ELF-1 (cell line): Measurements from ENCODE around the gene SH2D3A.
A peak's percentile ranks its signal among the peaks of the same experiment; 100 is the strongest.
"Not testable (repeated sequence)": the region's sequence is repeated elsewhere in the genome, so short reads cannot be mapped to it uniquely, and the experiment has no call there.

ENCODE experiments used
- DNase-seq: peaks from one replicate; pipeline ENCODE4 v3.0.0-alpha.2; 2016; ENCODE audit warnings: low read depth, low spot score

SH2D3A gene

DNA sequence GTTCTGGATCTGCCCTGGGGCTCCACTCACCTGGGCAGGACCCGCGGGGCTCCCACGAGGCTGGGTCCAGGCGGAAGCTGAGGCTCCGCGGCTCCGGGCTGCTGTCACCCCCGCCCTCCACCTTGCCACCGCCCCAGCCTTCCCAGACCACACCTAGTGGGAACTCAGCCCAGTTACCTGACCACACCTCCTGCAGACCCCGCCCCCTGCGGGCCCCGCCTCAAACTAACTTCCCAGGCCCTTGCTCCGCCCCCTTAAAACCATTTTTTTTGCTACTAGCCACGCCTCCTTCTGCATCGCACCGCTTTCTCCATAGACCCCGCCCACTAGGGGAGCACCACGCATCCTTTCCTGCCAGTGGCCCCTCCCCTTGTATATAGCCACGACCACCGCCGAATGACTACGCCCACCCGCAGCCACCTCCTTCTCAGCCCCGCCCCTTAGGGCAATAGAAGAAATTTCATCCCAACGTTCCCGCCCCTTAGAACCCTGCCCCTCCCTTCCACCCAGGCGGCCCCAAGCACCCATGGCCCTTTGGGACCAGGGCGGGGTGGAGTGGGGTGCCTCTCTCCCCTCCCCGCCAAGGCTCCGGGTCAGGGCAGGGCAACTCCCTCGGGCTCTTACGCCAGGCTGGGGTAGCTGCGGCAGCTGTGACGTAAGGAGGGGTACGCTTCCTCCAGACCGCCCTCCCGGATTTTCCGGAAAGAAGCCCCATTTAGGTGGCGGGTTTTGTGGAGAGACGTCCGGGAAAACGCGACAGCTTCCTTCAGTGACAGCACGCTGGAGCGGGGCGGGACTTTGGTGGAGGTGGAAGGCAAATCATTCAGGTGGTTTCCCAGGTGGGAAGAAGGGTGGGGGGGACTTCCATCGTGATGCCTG, at the start of gene SH2D3A:
Gene SH2D3A (minus strand): TSS at position 79 of the 879 bp plus-strand sequence. CDS start 3,687 bp downstream, outside the sequence.
- DNase-seq = peak; percentile 97

DNA sequence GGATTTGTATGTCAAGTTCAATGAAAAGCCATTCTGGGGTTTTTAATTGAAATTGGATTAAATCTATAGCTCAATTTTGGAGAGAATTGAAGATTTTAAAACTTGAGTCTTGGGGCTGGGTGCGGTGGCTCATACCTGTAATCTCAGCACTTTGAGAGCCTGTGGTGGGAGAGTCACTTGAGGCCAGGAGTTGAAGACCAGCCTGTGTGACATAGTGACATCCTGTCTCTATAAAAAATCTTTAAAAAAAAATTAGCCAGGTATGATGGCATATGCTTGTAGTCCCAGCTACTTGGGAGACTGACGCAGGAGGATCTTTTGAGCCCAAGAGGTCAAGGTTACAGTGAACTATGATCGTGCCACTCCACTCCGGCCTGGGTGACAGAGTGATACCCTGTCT, 46.4 kb upstream of the SH2D3A start:
- no peak for DNase-seq

- DNase-seq = no peak
Measured at GRCh38 chr19:6812612-6813011, 45.4 kb upstream of the SH2D3A start.

DNA sequence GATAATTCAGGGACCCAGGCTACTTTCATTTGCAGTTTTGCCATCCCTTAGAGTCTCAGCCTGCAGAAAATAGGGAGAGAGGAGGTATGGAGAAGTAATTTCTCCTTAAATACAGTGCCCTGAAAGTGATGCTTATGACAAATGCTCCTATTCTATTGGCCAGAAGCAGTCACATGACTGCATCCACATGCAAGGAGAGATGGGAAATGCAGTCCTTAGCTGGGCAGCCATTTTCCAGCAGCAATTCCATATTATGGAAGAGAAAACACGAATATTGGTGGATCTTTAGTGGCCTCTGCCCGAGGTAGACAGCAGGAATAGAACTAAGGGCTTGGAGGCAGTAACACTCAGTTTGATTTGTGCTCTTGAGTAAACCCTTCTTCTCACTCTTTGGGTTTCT, 44.7 kb upstream of the SH2D3A start:
- no peak for DNase-seq

DNA sequence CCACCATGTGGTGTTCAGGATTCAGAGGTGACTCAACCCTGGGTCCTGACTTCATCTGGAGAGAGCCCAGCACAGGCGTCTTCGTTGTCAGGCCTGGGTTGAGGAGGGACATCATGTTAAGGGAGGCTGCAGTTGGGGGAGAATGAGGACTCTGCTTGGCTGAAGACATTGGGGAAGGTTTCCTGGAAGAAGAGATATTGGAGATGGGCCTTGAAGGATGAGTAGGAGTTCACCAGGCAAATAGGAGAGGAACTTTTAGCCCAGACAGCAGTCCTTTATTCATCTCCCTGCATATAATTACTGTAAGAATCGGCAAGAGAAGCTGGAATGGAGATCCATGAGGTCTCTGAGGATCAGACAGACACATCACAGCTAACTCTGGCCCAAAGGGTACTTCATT, 44.1 kb upstream of the SH2D3A start:
- no peak for DNase-seq

- DNase-seq = no peak
Measured at GRCh38 chr19:6809262-6809661, 42.0 kb upstream of the SH2D3A start.

GRCh38 chr19:6808494-6808893, 41.3 kb upstream of the SH2D3A start:
- no peak for DNase-seq

DNA sequence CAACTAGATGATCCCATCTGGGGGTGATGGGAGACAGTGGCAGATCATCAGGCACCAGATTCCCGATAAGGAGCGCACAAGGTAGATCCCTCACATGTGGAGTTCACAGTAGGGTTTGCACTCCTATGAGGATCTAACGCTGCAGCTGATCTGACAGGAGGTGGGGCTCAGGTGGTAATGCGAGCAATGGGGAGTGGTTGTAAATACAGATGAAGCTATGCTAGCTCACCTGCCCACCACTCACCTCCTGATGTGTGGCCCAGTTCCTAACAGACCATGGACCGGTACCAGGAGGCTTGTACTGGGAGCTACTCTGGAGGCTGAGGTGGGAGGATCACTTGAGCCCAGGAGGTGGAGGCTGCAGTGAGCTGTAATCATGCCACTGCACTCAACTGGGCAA, 40.1 kb upstream of the SH2D3A start:
- no peak for DNase-seq

DNA sequence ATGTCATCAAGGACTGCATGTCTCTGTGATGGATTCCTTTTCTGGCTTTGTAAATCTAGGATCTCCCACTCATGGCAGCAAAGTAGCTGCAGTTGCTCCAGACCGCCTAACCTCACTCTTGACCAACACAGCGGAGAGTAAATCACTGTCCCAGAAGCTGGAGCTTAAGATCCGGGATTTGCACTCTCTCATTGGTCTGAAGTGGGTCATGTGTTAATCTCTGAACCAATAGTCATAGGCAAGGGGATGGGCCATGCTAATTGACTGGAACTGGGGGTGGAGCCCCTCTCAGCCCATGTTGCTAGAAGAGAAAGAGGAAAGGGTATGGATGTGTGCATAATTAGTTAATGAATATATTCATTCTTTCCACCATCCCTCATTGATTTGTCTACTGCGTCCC, 39.3 kb upstream of the SH2D3A start:
- DNase-seq = no peak

DNA sequence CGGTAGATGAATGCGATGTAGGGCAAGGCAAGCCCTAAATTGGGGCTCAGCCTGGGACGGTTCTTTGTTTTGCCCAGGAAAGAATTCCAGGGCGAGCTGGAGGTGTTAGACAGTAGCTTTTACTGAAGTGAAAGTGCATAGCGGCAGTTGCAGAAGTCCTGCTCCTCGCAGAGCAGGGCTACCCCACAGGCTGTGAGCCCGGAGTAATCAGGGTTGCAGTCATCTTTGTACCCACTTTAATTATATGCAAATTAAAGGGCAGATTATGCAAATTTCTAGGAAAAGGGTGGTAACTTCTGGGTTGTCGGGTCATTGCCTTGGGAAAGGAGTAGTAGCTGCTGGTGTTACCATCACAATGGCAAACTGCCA, 35.8 kb upstream of the SH2D3A start:
- DNase-seq = no peak

GRCh38 chr19:6802336-6803035, 35.3 kb upstream of the SH2D3A start:
- DNase-seq = no peak

GRCh38 chr19:6801485-6802086, 34.4 kb upstream of the SH2D3A start:
- peak; percentile 48 for DNase-seq

- peak; percentile 9 for DNase-seq
Measured at GRCh38 chr19:6800991-6801484, 33.8 kb upstream of the SH2D3A start.

DNA sequence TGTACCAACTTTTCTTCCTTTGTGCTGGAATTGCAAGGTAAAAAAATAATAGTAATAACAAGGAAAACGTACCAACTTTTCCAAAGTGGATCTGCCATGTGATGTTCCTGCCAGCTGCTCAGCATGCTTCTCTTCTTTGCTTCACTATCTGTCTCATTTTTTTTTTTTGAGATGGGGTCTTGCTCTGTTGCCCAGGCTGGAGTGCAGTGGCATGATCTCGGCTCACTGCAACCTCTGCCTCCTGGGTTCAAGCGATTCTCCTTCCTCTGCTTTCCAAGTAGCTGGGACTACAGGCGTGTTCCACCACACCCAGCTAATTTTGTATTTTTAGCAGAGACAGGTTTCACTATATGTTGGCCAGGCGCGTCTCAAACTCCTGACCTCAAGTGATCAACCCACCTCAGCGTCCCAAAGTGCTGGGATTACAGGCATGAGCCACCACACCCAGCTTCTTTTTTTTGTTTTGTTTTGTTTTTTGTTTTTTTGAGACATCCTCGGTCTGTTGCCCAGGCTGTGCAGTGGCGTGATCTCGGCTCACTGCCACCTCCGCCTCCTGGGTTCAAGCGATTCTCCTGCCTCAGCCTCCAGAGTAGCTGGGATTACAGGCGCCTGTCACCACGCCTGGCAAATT, 33.0 kb upstream of the SH2D3A start:
- DNase-seq = not testable (repeated sequence)

GRCh38 chr19:6797646-6798045, 30.4 kb upstream of the SH2D3A start:
- DNase-seq = no peak

GRCh38 chr19:6796278-6796677, 29.0 kb upstream of the SH2D3A start:
- DNase-seq = no peak

DNA sequence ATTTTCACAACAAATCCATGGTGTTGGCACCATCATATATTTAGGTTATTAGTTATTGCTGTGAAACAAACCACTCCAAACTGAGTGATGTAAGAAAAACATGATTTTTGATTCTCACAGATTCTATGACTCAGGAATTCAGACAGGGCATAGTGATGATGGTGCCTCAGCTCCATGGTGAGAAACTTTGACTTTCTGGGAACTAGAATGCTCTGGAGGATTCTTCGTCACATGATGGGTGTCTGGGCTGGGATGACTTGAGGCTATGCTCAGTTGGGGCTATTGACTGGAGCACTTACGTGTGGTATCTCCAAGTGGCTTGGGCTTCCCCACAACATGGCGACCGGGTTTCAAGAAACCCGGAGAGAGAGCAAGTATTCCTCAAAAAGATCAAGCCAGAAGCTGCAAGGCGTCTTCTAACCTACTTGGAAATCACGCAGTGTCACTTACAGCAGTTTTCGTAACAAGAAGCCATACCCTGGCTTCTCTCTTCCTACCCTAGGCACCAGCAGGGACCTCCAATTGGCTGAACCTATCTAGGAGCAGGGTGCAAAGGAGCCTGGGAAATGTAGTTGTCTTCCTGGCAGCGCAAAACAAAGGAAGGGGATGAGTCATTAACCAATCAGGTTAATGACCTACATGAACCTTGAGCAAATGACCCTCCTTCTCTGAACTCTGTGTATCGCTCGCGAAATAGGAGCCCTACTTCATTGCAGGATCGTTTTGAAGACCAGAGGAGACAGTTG, 27.6 kb upstream of the SH2D3A start:
- peak; percentile 28 for DNase-seq

DNA sequence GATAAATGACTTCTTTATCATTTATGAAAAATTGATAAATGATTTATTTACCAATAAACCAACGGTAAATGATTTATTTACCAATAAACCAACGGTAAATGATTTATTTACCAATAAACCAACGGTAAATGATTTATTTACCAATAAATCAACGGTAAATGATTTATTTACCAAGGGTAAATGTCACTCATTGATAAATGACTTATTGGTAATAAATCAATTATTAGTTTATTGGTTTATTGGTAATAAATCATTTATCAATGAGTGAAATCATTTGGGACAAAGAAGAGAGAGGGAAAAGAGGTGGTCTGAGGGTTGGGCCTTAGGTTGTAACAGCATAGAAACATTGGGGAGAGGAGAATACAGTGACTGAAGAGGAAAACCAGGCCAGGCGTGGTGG, 26.7 kb upstream of the SH2D3A start:
- DNase-seq = no peak

- DNase-seq = no peak
Measured at GRCh38 chr19:6793411-6793810, 26.2 kb upstream of the SH2D3A start.

DNA sequence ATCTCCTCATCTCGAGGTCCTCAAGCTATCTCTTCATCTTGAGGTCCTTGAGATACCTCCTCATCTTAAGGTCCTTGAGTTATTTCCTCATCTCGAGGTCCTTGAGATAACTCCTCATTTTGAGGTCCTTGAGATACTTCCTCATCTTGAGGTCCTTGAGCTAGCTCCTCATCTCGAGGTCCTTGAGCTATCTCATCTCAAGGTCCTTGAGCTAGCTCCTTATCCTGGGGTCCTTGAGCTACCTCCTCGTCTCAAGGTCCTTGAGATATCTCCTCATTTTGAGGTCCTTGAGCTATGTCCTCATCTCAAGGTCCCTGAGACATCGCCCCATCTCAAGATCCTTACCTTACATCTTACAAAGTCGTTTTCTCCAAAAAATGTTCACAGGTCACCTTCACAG, 24.0 kb upstream of the SH2D3A start:
- DNase-seq = no peak
